Tongue (tissue), 2 donors: ENCODE results near the gene PITPNM3. TPM values are rescaled to one million over a fixed set of nuclear protein-coding genes. Genes with fewer than 3 reads are reported as not detected.
A peak's percentile ranks its signal among the peaks of the same experiment; 100 is the strongest.

Experiments
- DNase-seq: peaks from one replicate; pipeline ENCODE4 v3.0.0-alpha.2; 2015
- total RNA-seq: library from RNA; depleted of rRNA; stranded (reverse); fragments of >200 nt; gene quantifications from one replicate; pipeline ENCODE4 v1.2.3, GENCODE V29; 2014

Gene PITPNM3
- total RNA-seq, 1 donor from 2014 or later = 7.2 TPM

DNA sequence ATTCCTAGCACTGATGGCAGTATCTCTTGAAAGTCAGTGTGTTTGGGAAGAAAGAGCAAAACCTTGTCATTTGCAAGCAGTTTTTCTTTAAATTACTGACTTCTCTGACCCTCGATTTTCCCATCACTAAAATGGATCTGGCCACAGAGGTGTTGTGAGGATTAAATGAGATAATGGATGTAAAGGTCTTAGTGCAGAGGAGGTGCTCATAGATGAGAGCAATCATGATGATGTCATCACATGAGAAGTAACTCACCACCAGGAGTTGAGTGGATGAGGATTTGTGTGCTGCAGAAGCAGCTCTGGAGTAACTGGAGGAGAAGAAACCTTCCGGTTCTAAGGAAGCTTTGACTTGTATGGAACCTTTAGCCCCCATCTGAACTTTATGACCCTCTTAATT, 30.6 kb downstream of the PITPNM3 start:
- no peak for DNase-seq

DNA sequence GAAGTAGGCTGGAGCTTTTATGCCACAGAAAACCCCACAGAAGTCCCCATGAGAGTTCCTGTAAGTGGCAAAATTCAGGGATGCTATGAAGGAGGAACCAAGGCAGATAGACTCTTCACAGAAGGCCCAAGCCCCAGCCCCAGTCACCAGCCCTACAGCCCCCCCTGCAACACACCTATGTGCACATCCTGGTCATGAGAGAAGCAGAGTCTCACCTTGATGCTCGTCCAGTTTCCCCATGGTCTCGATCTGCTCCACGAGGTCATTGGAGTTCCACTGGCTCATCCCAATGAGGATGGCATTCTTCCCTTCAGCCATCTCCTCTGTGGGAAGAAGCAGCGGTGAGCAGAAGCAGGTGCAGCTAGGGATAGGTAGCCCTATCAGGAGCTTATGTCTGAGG, 31.2 kb downstream of the PITPNM3 start:
- DNase-seq = no peak

DNA sequence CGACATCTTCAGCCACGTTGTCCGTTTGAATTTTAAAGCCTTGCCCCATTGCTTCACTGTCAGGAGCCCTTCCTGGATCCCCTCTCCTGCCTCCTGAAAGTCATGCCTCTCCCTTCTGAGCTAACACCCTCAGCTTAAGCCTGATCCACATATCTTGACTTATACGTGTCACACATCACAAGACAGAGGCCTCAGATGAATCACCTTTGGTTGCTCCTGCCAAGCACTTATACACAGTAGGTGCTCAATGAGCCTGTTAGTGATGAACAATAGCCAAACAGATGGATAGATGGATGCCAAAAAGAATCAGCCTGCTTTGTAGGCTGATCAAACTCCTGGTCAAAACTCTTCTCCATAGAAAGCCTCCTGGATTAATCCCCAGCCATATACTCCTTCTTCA, 31.8 kb downstream of the PITPNM3 start:
- no peak for DNase-seq

DNA sequence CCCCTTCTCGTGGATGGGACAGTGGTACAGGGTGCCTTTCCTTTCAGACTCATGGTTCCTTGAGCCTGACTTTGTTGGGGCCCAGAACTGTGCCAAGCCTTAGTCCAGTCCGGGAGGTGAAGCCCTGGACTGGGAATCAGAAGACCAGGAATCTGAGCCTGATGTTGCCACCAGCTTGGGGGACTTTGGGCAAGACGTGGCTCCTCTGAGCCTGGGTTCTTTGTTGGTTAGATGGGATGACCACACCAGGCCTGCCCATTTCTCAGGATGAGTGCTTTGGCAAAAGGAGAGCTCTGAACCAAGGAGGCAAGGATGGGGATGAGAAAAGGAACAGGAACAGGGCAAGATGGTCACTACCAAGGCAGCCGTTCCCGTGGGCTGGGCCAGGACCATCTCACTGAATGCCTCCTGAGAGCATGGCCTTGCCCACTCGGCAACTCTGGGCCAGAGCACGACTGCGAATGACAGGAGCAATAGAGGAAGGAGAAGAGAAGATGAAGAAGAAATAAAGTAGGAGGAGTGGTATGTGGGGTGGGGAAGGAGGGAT, 32.5 kb downstream of the PITPNM3 start:
- DNase-seq = no peak

DNA sequence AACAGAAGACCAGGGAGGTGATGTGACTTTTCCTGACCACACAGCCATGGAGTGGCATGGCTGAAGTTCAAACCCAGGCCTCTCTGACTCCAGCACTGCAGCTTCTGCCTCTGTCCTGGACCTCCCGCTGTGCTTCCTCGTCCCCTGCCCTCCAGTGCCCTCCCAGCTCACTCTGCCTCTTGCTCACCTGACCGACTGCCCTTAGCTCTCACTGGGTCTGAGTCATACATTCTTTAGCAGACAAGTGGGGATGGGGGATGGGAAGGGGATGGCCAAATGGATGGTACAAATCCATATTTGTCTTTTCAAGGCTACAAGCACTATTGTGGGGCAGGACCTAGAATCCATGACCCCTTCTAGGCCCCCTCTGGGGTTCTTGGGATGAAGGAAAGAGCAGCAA, 33.0 kb downstream of the PITPNM3 start:
- DNase-seq = no peak

DNA sequence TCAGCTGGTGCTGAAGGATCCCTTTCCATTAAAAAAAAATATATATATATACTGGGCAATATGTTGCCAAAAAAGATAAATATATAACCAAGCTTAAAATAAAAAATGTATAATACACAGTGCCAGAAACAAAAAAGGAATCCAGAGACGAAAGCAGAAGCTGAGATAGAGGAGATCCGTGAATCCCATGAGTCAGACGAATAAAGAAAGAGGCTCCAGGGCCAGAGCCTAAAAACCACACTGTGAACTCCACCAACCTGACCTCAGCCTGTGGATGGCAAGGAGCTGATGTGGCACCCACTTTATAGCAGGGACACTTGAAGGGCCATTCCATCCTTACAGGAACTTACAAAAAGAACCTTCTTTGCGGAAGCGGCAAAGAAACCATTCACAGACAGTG, 34.8 kb downstream of the PITPNM3 start:
- no peak for DNase-seq

DNA sequence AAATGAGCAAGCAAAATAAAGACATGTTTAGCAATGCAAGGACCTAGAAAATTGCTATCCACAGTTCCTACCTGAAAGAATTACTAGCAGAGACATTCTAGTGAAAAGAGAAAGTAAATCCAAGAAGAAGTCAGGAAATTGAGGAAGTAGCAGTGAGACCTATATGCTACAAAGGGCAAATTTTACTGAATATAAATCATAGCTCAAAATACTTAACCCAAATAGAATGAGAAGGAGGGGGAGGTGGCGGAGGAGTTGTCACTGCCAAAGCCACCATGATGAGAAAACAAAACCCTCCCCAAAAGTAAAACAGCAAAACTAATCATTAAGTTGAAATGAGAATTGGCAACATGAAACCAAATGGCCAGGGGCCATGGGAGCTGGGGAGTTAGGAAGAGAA, 39.3 kb downstream of the PITPNM3 start:
- no peak for DNase-seq

DNA sequence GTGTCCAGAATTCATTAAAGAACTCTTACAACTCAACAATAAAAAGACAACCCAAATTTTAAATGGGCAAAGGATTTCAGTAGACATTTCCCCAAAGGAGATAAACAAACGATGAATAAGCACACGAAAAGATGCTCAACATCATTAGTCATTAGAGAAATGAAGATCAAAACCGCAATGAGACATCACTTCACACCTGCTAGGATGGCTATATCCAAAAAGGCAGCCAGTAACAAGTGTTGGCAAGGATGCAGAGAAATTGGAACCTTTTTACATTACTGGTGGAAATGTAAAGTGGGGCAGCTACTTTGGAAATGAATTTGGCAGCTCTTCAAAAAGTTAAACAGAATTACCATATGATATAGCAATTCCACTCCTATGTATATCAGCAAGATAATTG, 42.0 kb downstream of the PITPNM3 start:
- no peak for DNase-seq

DNA sequence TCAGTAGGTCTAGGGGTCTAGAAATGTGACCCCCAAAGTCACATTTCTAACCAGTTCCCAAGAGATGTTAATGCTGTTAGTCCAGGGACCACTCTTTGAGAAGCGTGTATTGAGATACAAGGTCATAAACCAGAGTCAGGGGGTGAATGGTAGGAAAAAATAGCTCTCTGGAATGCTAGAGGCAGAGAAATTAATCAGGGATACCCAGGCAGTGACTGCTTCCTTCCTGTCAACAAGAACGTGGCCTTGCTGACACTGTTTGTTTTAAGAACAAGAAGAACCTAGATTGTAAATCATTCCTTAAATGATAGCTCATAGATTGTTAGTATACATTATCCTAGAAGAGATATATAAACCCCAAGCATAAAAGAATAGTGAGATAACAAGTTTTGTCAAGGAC, 43.8 kb downstream of the PITPNM3 start:
- no peak for DNase-seq

DNA sequence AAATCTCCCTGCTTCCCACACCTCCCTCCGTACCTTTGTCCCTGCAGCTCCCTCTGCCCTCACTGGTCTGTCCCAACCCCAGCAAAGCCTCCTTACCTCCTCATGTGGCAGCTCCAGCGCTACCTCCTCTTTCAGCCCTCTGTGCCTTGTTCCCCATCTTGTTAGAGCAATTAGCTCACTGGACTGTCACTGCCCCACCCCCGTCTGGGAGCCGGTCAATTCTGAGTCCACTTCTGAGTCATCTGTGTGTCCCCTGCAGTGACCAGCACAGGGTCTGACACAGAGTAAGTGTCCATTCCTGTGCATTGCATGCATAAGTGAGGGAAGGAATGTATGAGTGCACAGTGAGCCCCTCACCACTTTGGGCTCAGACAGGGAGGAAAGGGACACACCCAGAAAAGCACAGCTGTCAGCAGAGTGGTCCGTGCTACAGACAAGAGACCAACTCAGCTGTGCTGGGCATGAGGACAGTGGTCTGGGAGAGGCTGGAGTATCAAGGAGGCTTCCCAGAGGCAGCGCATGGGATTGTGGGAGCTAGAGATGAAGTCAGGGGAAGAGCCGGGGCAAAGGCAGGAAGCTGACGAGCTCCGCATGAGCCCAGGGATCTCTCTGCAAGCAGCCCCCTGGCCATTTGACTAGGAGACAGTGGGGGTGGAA, 45.9 kb downstream of the PITPNM3 start:
- DNase-seq = peak; percentile 51

DNA sequence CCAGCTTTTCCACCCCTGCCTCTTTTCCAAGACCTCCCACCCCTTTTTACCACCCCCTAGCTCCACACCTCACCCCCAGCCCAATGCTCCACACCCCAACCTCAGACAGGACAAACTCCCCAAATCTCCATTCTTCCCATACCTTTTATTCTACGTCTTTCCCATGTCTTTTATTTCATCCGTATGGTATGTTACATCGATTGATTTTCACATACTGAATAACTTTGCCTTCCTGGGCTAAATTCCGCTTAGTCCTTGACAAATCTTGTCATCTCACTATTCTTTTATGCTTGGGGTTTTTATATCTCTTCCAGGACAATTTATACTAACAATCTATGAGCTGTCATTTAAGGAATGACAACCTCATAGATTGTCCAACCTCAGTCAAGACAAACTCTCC, 46.4 kb downstream of the PITPNM3 start:
- no peak for DNase-seq

DNA sequence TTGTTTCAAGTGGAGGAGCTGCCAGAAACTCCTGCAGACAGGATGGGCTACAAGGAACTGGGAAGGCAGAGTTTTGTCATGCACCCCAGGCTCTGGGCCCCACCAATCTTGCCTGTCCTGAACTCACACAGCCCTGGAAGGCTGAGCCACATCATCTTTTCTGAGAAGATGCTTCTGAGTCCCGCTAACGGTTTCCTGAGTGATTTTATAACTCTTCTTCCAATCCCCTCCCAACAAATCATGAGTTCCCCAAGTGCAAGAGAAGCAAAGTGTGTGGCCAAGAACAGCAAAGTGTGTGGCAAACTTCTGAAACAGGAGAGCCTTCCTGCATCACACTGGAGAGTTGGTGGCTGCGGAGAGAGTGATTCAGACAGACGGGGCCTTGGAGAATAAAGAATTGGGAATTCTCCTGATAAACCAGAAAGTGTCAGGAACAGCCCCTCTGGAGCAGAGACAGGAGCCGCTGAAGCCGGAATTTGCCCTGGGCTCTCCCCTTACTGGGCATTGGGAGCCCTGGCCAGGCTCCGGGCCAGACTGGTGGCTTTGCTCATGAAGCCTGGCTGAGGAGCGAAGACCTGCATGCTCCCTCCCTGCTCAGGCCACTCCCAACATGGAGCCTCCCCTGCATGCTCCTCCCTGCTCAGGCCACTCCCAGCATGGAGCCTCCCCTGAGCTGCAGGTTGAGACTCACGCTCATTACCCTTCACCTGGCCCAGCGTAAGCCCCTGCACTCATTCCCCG, 47.2 kb downstream of the PITPNM3 start:
- no peak for DNase-seq

DNA sequence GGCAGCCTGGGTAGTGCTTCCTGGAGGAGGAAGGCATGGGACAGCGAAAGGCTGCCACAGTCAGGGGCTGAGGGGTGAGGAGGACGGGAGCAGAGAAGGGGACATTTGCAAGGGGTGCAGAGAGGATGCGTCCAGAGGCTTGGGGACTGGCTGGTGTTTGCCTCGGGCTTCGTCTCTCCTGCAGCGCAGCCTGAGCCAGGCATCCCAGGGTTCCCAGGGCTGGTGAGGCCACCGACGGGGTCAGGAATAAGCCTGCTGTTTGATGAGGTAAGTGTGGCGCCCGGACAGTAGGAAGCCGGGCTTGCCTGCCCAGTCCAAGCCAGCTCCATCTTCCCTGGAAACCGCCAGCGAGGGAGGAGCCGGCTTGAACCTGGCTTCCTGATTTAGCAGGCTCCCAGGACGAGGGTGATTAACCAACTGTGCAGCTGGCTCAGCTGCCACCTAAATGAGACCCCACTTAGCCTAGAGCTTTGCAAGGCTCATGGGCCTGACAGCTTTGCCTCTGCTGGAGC, 47.8 kb downstream of the PITPNM3 start:
- DNase-seq = peak; percentile 79

DNA sequence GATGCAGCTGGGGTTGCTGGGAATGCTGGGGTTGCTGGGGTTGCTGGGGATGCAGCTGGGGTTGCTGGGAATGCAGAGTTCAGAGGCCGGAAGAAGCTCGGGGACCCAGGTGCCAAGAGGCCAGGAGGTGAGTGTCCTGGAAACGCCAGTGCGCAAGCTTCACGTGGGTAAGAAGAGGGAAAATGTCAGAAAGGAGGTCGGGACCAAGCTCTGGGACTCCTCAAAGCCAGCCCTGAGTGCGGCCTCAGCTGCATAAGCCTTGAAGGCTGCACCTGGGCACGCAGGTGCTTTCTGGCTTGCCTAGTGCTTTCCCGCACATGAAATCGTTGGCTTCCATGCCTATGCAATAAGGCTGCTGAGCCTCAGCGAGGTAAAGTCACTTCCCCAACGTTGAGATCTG, 48.3 kb downstream of the PITPNM3 start:
- no peak for DNase-seq

DNA sequence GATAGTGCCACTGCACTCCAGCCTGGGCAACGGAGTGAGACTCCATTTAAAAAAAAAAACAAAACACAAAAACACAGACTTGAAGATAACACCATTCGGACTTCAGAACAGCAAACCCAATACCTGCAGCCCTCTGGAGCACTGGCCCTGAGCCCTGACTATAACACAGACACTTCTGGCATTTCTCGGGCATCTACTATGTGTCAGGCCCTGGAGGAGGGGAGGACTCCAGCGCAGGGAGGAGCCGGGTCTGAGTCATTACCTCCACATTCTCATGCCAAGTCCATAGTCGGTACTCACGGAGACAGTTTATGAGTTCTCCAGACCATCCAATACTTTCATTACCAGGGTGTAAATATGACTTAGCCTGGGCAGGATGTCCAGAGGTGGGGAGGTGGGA, 48.8 kb downstream of the PITPNM3 start:
- DNase-seq = no peak

DNA sequence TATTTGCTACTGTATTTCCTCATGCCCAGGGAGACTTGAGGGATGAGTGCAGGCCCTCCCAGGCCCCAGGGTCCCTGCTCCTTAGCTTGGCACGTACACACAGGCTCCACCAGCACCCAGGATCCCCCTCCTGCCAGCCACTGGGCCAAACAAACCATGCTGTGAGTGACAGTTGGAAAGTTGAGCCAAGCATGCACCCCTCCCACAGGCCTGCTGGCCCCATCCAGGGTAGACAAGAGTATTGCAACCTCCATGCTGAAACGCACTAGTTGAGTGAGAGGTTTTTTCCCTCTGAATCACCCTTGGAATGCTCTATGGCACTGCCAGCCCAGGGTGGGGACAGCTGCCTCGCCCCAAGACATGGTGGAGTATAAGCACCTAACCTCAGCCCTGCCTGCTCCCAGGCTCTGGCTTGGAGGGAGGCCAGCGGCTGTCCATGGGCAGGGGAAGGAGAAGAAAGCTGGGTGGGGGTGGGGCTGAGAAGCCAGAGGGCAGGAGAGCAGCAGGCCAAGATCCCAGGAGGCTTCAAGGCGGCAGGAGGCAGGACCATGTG, 49.6 kb downstream of the PITPNM3 start:
- DNase-seq = peak; percentile 25

DNA sequence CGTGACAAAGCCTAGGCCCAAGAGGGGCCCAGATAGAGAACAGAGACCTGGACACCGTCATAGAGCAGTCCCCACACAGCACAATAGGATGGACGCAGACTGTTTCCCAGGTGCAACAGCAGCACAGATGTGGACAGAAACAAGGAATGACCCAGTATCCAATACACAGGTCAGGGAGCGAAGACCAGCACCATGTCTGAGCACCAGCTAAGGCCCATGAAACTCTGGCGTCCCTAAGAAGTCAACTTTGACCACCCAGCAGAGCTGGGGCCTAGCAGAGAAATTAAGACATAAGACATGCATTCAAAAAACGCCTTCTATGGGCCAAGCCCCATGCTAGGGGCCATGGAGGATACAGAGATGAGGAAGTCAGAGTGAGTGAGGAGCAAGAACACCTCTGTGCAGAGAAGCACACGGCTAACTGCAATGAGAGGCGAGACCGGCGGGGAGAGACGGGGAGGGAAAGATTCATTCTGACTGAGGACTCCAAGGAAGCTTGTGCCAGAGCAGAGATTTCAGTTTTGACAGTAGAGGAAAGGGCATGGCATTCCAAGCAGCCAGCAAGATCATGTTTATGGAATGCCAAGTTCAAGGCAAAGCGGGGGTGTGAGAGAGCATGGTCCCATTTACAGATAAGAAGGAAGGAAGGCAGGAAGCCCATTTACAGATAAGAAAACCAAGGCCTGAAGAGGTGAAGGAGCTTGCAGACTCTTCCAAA, 50.8 kb downstream of the PITPNM3 start:
- DNase-seq = no peak

DNA sequence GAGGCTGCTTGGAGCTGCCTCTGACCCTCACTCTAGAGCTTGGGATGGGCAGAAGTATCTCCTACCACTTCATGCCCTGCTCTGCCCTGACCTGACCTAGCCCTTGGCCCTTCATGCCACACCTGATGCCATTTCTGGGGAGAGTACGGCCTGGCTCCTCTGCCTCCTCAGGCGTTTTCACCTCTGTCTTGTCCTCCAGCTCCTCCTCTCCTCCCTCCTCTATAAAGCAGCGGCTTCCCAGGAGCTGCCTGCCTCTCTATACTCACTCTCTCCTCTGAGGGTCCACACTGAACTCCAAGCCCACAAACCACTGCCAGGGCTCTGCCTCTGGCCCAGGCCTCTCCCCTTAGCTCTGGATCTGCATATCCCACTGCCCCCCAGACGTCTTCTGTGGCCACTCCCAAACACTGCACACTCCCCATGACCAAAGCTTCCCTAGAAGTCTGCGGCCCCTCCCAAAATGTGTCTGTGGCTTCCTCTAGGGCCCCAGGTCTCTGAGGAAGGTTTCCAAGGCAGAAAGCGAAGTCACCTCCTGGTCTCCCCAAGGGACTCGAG, 52.6 kb downstream of the PITPNM3 start:
- no peak for DNase-seq

DNA sequence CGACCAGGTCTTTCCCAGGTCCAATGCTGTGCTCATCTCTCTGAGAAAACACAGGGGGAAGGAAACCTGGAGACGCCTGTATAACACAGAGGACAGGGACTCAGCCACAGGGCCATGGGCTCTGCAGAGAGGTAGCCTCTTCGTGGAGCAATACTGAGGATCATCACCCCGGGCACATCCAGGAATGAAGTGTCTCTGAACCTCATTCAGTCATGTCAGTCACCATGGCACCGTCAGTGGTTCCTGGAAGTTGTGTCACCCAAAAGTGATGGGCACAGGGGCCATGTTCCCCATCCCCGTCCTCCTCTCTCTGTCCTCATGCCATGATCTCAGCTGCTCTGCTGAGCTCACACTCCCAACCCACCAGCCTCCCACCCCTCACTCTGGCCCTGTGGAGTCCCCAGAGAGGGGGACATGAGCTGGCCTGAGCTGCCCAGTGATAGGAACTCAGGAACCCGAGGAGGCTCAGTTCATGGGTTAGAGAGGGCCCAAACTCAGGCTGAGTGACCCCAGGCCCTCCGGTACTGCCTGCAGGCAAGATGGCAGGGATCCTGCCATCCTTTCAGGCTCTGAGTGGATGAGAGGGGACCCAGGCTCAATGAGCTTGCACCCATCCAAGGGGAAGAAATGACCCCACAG, 53.4 kb downstream of the PITPNM3 start:
- DNase-seq = no peak

DNA sequence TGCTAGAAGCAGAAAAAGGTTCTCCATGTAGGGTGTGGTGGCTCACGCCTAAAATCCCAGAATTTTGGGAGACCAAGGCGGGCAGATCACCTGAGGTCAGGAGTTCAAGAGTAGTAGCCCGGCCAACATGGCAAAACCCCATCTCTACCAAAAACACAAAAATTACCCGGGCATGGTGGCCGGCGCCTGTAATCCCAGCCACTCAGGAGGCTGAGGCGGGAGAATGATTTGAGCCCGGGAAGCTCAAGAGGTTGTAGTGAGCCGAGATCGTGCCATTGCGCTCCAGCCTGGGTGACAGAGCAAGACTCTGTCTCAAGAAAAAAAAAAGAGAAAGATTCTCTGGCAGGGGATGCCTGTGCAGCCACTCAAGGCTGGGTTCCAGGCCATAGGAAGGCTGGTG, 54.2 kb downstream of the PITPNM3 start:
- no peak for DNase-seq

DNA sequence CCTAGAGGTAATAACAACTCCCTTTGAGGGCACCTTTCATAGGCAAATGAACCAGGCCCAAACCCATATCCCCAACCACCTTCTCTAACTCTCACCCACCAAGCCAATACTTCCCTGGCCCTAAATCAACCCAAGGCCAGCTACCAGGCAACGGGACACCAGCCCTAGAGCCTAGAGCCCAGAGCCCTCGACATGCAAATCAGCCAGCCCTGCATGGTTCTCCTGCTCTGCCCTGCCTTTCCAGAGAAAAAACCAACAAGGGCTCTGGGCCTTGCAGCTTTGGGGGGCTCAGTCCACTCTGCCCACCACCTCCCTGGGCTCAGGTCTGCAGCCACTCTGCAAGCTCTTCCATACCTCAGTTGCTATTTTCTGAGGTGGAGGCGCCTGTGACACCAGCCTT, 55.0 kb downstream of the PITPNM3 start:
- no peak for DNase-seq
